ENCODE results near the gene RREB1. TPM values are rescaled to one million over a fixed set of nuclear protein-coding genes. Genes with fewer than 3 reads are reported as not detected.

Gene RREB1
- total RNA-seq, 1 donor from 2014 or later, result 57.6 TPM

GRCh38 chr6:7201732-7202541, 94.2 kb downstream of the RREB1 start:
- H3K9me3 Mint-ChIP-seq (ENCODE audit: unreplicated experiment), result no peaks in the 10 kb centered on the region
- DNase-seq (ENCODE audit: low spot score), result no peak
- H3K27ac Mint-ChIP-seq (ENCODE audit: unreplicated experiment), result no peak overlapping the region
- H3K27me3 Mint-ChIP-seq (ENCODE audit: unreplicated experiment), result peaks cover 5% of the 10 kb centered on the region
- H3K4me3 Mint-ChIP-seq (ENCODE audit: unreplicated experiment), result peak overlapping the region; percentile 70
- H3K36me3 Mint-ChIP-seq (ENCODE audit: low read depth, unreplicated experiment), result peaks cover 31% of the 10 kb centered on the region
- no peak for TF ChIP-seq CTCF (IDR thresholded peaks at IDR 0.05; ENCODE audit: unreplicated experiment)
- H3K4me1 Mint-ChIP-seq (ENCODE audit: unreplicated experiment), result peaks cover 2% of the 10 kb centered on the region

- peak overlapping the region; percentile 48 for H3K4me3 Mint-ChIP-seq (ENCODE audit: unreplicated experiment)
- peaks cover 2% of the 10 kb centered on the region for H3K4me1 Mint-ChIP-seq (ENCODE audit: unreplicated experiment)
These were observed 95.2 kb downstream of the RREB1 start for GRCh38 chr6:7202950-7203349.

GRCh38 chr6:7203939-7204338, 96.2 kb downstream of the RREB1 start:
- TF ChIP-seq CTCF (IDR thresholded peaks at IDR 0.05; ENCODE audit: unreplicated experiment), result no peak
- Mint-ChIP-seq H3K9me3 (ENCODE audit: unreplicated experiment) (no peaks in the 10 kb centered on the region), H3K4me1 (ENCODE audit: unreplicated experiment) (peaks cover 2% of the 10 kb centered on the region), H3K27me3 (ENCODE audit: unreplicated experiment) (peaks cover 6% of the 10 kb centered on the region), H3K4me3 (ENCODE audit: unreplicated experiment) (no peak overlapping the region), H3K27ac (ENCODE audit: unreplicated experiment) (no peak overlapping the region), H3K36me3 (ENCODE audit: low read depth, unreplicated experiment) (peaks cover 37% of the 10 kb centered on the region)
- no peak for DNase-seq (ENCODE audit: low spot score)

More at GRCh38 chr6:7202950-7203349, 95.2 kb downstream of the RREB1 start:
- Mint-ChIP-seq H3K27me3 (ENCODE audit: unreplicated experiment) (peaks cover 5% of the 10 kb centered on the region), H3K27ac (ENCODE audit: unreplicated experiment) (peak overlapping the region; percentile 38), H3K9me3 (ENCODE audit: unreplicated experiment) (no peaks in the 10 kb centered on the region), H3K36me3 (ENCODE audit: low read depth, unreplicated experiment) (peaks cover 37% of the 10 kb centered on the region)
- TF ChIP-seq CTCF (IDR thresholded peaks at IDR 0.05; ENCODE audit: unreplicated experiment), result no peak
- no peak for DNase-seq (ENCODE audit: low spot score)

GRCh38 chr6:7204726-7205125, 97.0 kb downstream of the RREB1 start:
- DNase-seq (ENCODE audit: low spot score), result no peak
- Mint-ChIP-seq H3K9me3 (ENCODE audit: unreplicated experiment) (no peaks in the 10 kb centered on the region), H3K27me3 (ENCODE audit: unreplicated experiment) (peaks cover 6% of the 10 kb centered on the region), H3K4me1 (ENCODE audit: unreplicated experiment) (peaks cover 2% of the 10 kb centered on the region), H3K27ac (ENCODE audit: unreplicated experiment) (no peak overlapping the region), H3K36me3 (ENCODE audit: low read depth, unreplicated experiment) (peaks cover 37% of the 10 kb centered on the region), H3K4me3 (ENCODE audit: unreplicated experiment) (no peak overlapping the region)
- no peak for TF ChIP-seq CTCF (IDR thresholded peaks at IDR 0.05; ENCODE audit: unreplicated experiment)

GRCh38 chr6:7207720-7208119, 100.0 kb downstream of the RREB1 start:
- peaks cover 1% of the 10 kb centered on the region for H3K4me1 Mint-ChIP-seq (ENCODE audit: unreplicated experiment)
- no peak for TF ChIP-seq CTCF (IDR thresholded peaks at IDR 0.05; ENCODE audit: unreplicated experiment)
- no peak for DNase-seq (ENCODE audit: low spot score)
- no peaks in the 10 kb centered on the region for H3K9me3 Mint-ChIP-seq (ENCODE audit: unreplicated experiment)
- peaks cover 3% of the 10 kb centered on the region for H3K27me3 Mint-ChIP-seq (ENCODE audit: unreplicated experiment)
- no peak overlapping the region for H3K4me3 Mint-ChIP-seq (ENCODE audit: unreplicated experiment)
- peaks cover 29% of the 10 kb centered on the region for H3K36me3 Mint-ChIP-seq (ENCODE audit: low read depth, unreplicated experiment)
- no peak overlapping the region for H3K27ac Mint-ChIP-seq (ENCODE audit: unreplicated experiment)

All from endothelial cell (in vitro differentiated cells).